DOHH2 (cell line): ENCODE measurements around the gene TNRC6B.

Experiments used
- EZH2phosphoT487 ChIP-seq: fragments of 200-600 bp; sonication (generic); IDR thresholded peaks from 2 replicates; pipeline ENCODE4 v1.6.1; 2017; ENCODE audit warnings: borderline replicate concordance, mild to moderate bottlenecking, antibody characterized with exemption, low read length, moderate library complexity, mixed read lengths
- TF ChIP-seq, protein P1 (sequence below): fragments of 200-600 bp; sonication (generic); IDR thresholded peaks from one replicate; pipeline ENCODE4 v1.5.1; 2014; ENCODE audit warnings: antibody characterized with exemption, mild to moderate bottlenecking, low read depth, low read length; ENCODE audit not compliant: poor library complexity, severe bottlenecking

DNA sequence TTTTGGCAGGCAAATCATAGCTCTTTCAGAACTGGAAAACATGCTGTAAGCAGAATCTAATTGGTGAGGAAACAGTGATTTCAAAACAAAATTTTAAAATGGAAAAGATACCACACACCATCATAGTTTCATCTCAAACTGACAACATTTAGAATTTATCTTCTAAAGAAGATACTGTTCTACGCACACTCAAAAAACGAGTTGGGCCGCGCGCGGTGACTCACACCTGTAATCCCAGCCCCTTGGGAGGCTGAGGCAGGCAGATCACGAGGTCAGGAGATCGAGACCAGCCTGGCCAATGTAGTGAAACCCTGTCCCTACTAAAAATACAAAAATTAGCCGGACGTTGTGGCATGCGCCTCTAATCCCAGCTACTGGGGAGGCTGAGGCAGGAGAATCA is 124.4 kb downstream of the TNRC6B start:
- TF ChIP-seq, protein P1, sequence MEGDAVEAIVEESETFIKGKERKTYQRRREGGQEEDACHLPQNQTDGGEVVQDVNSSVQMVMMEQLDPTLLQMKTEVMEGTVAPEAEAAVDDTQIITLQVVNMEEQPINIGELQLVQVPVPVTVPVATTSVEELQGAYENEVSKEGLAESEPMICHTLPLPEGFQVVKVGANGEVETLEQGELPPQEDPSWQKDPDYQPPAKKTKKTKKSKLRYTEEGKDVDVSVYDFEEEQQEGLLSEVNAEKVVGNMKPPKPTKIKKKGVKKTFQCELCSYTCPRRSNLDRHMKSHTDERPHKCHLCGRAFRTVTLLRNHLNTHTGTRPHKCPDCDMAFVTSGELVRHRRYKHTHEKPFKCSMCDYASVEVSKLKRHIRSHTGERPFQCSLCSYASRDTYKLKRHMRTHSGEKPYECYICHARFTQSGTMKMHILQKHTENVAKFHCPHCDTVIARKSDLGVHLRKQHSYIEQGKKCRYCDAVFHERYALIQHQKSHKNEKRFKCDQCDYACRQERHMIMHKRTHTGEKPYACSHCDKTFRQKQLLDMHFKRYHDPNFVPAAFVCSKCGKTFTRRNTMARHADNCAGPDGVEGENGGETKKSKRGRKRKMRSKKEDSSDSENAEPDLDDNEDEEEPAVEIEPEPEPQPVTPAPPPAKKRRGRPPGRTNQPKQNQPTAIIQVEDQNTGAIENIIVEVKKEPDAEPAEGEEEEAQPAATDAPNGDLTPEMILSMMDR = no peak
- TF ChIP-seq EZH2phosphoT487 = no peak
